ENCODE measurements around the gene VPS13D. TPM values are rescaled to one million over a fixed set of nuclear protein-coding genes. Genes with fewer than 3 reads are reported as not detected.

The VPS13D gene
- total and polyA plus RNA-seq, 10 donors = 10.1 to 108 (median 86.3) TPM

DNA sequence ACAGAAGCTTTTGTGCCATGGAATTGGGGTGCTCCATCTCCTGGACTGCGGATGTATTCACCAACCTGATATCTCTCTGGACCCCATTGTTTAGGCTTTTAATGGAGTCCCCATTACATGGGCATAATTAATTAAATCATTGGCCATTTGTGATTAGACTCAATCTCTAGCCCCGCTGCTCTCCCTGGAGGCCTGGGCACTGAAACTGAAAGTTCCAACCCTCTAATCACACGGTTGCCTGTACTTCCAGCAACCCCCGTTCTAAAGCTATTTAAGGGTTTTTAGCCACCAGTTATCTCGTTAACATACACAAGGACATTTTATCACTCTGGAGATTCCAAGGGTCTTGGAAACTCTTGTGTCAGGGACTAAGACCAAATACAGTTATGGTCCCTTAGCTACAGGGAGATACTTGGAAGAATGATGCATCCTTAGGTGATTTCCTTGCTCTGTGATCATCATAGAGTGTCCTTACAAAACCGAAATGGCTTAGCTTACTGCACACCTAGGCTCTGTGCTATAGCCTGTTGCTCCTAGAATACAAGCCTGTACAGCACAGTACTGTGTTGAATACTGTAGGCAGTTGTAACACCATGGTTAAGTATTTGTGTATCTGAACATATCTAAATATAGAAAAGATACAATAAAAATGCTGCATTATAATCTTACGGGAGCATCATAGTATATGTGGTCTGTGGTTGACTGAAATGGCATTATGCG is 71.8 kb downstream of the VPS13D start:
- DNase-seq = no peak
- Histone ChIP-seq H3K27me3 (replicated peaks in 1 of 7) (no peaks in the 10 kb centered on the region), H3K4me1 (peaks cover 0 to 36% (median 1%) of the 10 kb centered on the region in 6 donors), H3K9me3 (no peaks in the 10 kb centered on the region), H3K27ac (peak overlapping the region in 3 of 8 donors; percentile 1 to 8 (median 7)), H3K36me3 (peaks cover 4 to 100% (median 53%) of the 10 kb centered on the region in 6 donors), H3K4me3 (no peak overlapping the region)
- TF ChIP-seq POLR2AphosphoS5 (IDR thresholded peaks at IDR 0.05) (no peak), POLR2A (IDR thresholded peaks at IDR 0.05) (no peak)
- TF ChIP-seq, protein P1, sequence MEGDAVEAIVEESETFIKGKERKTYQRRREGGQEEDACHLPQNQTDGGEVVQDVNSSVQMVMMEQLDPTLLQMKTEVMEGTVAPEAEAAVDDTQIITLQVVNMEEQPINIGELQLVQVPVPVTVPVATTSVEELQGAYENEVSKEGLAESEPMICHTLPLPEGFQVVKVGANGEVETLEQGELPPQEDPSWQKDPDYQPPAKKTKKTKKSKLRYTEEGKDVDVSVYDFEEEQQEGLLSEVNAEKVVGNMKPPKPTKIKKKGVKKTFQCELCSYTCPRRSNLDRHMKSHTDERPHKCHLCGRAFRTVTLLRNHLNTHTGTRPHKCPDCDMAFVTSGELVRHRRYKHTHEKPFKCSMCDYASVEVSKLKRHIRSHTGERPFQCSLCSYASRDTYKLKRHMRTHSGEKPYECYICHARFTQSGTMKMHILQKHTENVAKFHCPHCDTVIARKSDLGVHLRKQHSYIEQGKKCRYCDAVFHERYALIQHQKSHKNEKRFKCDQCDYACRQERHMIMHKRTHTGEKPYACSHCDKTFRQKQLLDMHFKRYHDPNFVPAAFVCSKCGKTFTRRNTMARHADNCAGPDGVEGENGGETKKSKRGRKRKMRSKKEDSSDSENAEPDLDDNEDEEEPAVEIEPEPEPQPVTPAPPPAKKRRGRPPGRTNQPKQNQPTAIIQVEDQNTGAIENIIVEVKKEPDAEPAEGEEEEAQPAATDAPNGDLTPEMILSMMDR (IDR thresholded peaks at IDR 0.05 in 8 of 11, conservative IDR thresholded peaks at IDR 0.05 in 3 of 11) = no peak
- intact Hi-C loops (cut with DNase I; ENCODE audit: low total_unique reads) = no loop called here
- 73 to 83% (median 79%) methylated on average over 8 of the region's 8 CpGs for WGBS, 5 donors

DNA sequence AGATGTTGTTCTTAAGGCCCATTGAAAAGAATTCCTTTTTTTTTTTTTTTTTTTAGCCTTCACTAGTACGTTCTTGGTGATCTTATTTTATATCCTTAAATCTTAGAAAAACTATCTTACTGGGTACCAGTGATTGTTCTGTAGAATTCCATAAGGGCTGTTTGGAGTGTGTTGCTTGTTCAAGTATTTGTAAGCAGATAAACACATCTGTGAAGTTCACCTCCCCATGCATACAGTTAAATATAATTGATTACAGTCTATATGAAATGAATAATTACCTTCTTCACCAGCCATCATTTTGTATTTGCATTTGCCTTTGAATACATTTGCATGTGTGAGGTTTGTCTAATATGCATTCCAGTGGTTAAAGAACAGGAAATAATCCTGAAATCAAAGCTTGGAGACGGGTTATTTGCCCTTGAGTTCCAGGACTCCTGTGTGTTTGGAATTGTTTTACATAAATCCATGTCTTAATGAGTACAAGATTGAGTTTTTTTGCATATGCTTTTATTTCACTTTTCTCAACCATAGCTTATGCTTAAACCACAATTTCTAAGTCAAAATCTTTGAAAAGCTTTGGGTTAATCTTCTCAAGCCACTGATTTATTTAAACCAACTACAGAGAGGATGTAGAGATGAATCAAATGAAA is 73.1 kb downstream of the VPS13D start:
- no peak overlapping the region for H3K27ac ChIP-seq
- 58 to 79% (median 71%) methylated on average over 2 of the region's 2 CpGs for WGBS, 5 donors
- peaks cover 0 to 36% (median under 1%) of the 10 kb centered on the region in 6 donors for H3K4me1 ChIP-seq
- H3K4me3 ChIP-seq = no peak overlapping the region
- H3K36me3 ChIP-seq = peaks cover 4 to 100% (median 60%) of the 10 kb centered on the region in 6 donors
- no peaks in the 10 kb centered on the region for H3K27me3 ChIP-seq (replicated peaks in 1 of 7)
- intact Hi-C loops (cut with DNase I; ENCODE audit: low total_unique reads) = no loop called here
- H3K9me3 ChIP-seq = no peaks in the 10 kb centered on the region
- DNase-seq = no peak
- TF ChIP-seq POLR2A (IDR thresholded peaks at IDR 0.05) = no peak

DNA sequence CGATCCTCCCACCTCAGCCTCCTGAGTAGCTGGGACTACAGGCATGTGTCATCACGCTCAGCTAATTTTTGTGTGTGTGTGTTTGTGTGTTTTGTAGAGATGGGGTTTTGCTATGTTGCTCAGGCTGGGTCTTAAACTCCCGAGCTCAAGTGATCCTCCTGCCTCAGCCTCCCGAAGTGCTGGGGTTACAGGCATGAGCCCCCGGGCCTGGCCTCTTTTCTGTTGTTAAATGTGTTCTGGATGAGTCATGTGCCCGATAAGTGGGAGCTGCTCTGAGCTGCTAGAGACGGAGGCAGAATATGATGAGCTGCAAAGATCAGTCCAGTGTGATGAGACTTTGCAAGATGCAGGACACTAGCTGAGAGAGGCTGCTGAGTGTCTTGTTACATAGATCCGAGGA is 75.5 kb downstream of the VPS13D start:
- 81 to 94% (median 86%) methylated on average over 8 of the region's 8 CpGs for WGBS, 5 donors
- peaks cover 0 to 29% (median 0%) of the 10 kb centered on the region in 6 donors for H3K4me1 ChIP-seq
- H3K9me3 ChIP-seq = no peaks in the 10 kb centered on the region
- no peak overlapping the region for H3K4me3 ChIP-seq
- no peak for DNase-seq
- H3K36me3 ChIP-seq = peaks cover 4 to 100% (median 78%) of the 10 kb centered on the region in 6 donors
- intact Hi-C loops (cut with DNase I; ENCODE audit: low total_unique reads) = no loop called here
- H3K27me3 ChIP-seq (replicated peaks in 1 of 7) = no peaks in the 10 kb centered on the region
- no peak for TF ChIP-seq POLR2AphosphoS5 (IDR thresholded peaks at IDR 0.05)
- no peak for TF ChIP-seq POLR2A (IDR thresholded peaks at IDR 0.05)
- TF ChIP-seq, protein P1 (IDR thresholded peaks at IDR 0.05 in 8 of 11, conservative IDR thresholded peaks at IDR 0.05 in 3 of 11) = no peak
- H3K27ac ChIP-seq = peak overlapping the region in 1 of 8 donors; percentile 22

DNA sequence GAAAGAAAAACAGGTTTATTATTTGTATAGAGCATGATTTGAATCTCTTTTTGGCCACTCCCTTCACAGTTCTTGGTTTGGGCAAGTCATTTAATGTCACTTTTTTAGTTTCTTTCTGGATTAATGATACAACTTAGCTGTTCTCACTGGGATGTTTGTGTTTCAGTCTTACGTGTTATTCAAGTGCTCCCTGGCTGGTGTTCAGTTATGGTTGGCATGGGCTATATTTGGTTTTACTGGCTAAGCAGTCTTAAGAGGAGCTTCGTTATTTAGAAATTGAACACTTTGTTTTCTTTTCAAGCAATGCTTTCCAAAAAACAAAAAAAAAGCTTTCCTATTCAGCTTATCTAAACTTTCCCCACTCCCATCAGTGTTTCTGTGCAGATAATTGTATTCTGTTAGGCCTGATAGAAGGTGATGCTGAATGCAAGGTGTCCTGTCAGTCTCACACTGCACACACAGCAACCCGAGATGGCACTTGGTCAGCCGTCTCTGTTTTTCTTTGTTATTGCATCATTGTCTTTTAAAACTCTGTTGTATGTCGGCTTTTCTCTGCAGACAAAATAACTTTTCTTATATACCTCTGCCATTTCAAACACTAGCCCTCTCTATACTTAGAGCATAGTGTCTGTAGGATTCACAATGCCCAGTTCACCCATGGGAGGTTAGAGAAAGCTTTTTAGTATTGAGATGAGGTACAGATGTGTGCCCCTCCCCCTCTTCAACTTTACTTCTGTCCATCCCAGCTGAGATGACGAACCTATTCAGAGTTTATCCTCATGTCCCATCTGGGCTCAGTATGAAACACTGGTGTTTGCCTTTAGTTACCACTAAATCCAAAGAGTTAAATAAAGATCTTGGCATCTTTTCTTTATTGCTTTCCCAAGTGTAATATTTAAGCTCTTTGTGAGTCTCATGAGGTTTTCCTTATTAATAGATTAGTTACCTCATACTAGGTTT is 80.2 kb downstream of the VPS13D start:
- H3K4me3 ChIP-seq = no peak overlapping the region
- H3K4me1 ChIP-seq = peaks cover 0 to 10% (median 0%) of the 10 kb centered on the region in 6 donors
- DNase-seq = no peak
- H3K27ac ChIP-seq = no peak overlapping the region
- H3K9me3 ChIP-seq = no peaks in the 10 kb centered on the region
- H3K27me3 ChIP-seq (replicated peaks in 1 of 7) = no peaks in the 10 kb centered on the region
- 85 to 92% (median 86%) methylated on average over 6 of the region's 6 CpGs for WGBS, 5 donors
- peaks cover 4 to 100% (median 87%) of the 10 kb centered on the region in 6 donors for H3K36me3 ChIP-seq
- TF ChIP-seq POLR2A (IDR thresholded peaks at IDR 0.05) (no peak), POLR2AphosphoS5 (IDR thresholded peaks at IDR 0.05) (no peak)
- TF ChIP-seq, protein P1 (IDR thresholded peaks at IDR 0.05 in 8 of 11, conservative IDR thresholded peaks at IDR 0.05 in 3 of 11) = no peak
- intact Hi-C loops (cut with DNase I; ENCODE audit: low total_unique reads) = no loop called here
